PFSK-1 (cell line): ENCODE measurements around the gene GJB4.

Experiments
- FOXP2 ChIP-seq: optimal IDR thresholded peaks from 2 replicates; pipeline ENCODE3; 2011; ENCODE audit warnings: borderline replicate concordance, control low read depth, inconsistent platforms; ENCODE audit not compliant: insufficient read depth; ENCODE audit errors: extremely low read length, extremely low read depth
- POLR2AphosphoS5 ChIP-seq: IDR thresholded peaks from 2 replicates; pipeline ENCODE4 v1.6.1; 2012; ENCODE audit warnings: low read depth, mild to moderate bottlenecking, control low read depth, low read length, moderate library complexity
- SIN3A ChIP-seq: IDR thresholded peaks from 2 replicates; pipeline ENCODE4 v1.6.1; 2012; ENCODE audit warnings: mild to moderate bottlenecking, low read length, moderate library complexity, borderline replicate concordance; ENCODE audit not compliant: insufficient read depth
- TAF1 ChIP-seq: IDR thresholded peaks from 2 replicates; pipeline ENCODE4 v1.6.1; 2012; ENCODE audit warnings: low read length, control low read depth, borderline replicate concordance; ENCODE audit not compliant: insufficient read depth

DNA sequence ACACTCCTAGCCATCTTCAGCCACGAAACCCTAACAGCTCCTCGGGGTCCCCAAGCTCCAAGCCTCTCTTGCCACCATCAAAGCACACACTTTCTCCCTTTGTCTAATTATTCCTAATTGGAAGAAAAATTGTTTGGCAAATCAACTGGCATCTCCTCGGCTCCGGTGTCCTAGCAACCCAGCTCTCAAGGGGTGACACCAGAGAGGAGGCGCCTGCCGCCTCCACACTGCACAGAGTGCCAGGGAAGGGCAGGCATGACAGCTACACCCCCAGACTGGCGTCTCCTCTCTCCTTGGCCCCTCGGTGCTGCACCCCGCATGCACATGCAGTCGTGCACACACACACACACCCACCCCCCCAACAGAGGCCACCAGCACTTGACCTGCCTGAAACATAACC lies 22.8 kb upstream of the GJB4 start:
- TF ChIP-seq POLR2AphosphoS5 = no peak
- TF ChIP-seq SIN3A = no peak
- TF ChIP-seq TAF1 = no peak
- no peak for TF ChIP-seq FOXP2
